OCI-LY3 (cell line): ENCODE results near the gene SURF2.

ENCODE experiments used
- H2AFZ ChIP-seq: fragments of 200-600, 300-600 bp; shearing (Covaris generic); 2 replicates; pipeline ENCODE4 v1.6.0; 2014; ENCODE audit warnings: antibody characterized with exemption, low read depth, low read length
- H3K27ac ChIP-seq: fragments of 200-600, 300-600 bp; sonication (generic); 2 replicates; pipeline ENCODE4 v1.5.1; 2014; ENCODE audit warnings: mild to moderate bottlenecking, low read length, moderate library complexity, mixed read lengths
- H3K27me3 ChIP-seq: fragments of 200-600, 300-600 bp; sonication (generic); 2 replicates; pipeline ENCODE4 v1.6.1; 2014; ENCODE audit warnings: low read depth, low read length, mixed read lengths
- H3K36me3 ChIP-seq: fragments of 200-600, 300-600 bp; sonication (generic); replicated peaks from 2 replicates; pipeline ENCODE3; 2014; ENCODE audit warnings: low read depth, low read length, mixed read lengths
- H3K4me1 ChIP-seq: fragments of 300-600, 200-600 bp; sonication (generic); 2 replicates; pipeline ENCODE4 v1.6.1; 2014; ENCODE audit warnings: low read length, mixed read lengths
- H3K4me2 ChIP-seq: fragments of 200-600, 300-600 bp; sonication (generic); 2 replicates; pipeline ENCODE4 v1.6.1; 2014; ENCODE audit warnings: low read length, mixed read lengths
- H3K4me3 ChIP-seq: fragments of 300-600, 200-600 bp; sonication (generic); 2 replicates; pipeline ENCODE4 v1.5.1; 2014; ENCODE audit warnings: antibody characterized with exemption, mild to moderate bottlenecking, low read length, moderate library complexity
- H3K79me2 ChIP-seq: fragments of 300-600, 200-600 bp; shearing (Covaris generic); 2 replicates; pipeline ENCODE4 v1.6.1; 2014; ENCODE audit warnings: mild to moderate bottlenecking, low read length, mixed read lengths
- H3K9ac ChIP-seq: fragments of 300-600, 200-600 bp; shearing (Covaris generic); 2 replicates; pipeline ENCODE4 v1.6.0; 2014; ENCODE audit warnings: mild to moderate bottlenecking, low read length, moderate library complexity
- H3K9me3 ChIP-seq: fragments of 200-600, 300-600 bp; shearing (Covaris generic); 2 replicates; pipeline ENCODE4 v1.6.1; 2014; ENCODE audit warnings: low read length, mixed read lengths; ENCODE audit not compliant: insufficient read depth
- H4K20me1 ChIP-seq: fragments of 200-600, 300-600 bp; sonication (generic); 2 replicates; pipeline ENCODE4 v1.6.1; 2016; ENCODE audit warnings: low read length, mixed read lengths; ENCODE audit not compliant: insufficient read depth
- EZH2phosphoT487 ChIP-seq: fragments of 200-600 bp; shearing (Covaris generic); IDR thresholded peaks from 2 replicates; pipeline ENCODE4 v1.6.1; 2018; ENCODE audit warnings: antibody characterized with exemption, mixed run types, low read depth
- TF ChIP-seq, protein P1 (sequence below): fragments of 200-600, 300-600 bp; sonication (generic); IDR thresholded peaks from 2 replicates; pipeline ENCODE4 v1.5.1; 2014; ENCODE audit warnings: antibody characterized with exemption, low read length, low read depth

Gene SURF2

DNA sequence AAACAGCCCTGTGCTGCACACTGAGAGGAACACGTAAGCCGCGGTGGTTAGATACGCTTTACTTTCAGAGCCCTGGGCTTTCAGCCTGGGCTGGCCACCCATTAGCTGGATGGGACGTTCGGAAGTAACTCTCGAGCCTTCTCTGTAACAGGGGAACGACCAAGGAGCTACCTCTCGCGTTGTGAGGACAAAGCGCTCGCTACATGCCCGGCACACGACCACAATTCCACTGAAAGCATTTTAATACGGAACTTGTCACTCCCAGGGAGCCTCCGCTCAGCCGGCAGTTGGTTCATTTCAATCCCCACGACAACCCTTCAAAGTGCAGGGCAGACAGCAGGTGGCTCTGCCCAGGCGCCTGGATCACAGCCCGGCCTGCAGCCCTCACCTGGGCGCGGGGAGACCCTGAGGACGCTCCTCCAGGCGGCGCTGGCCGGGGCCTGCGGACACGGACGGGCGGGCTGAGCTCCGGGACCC lies 431 bp upstream of the SURF2 start:
- H3K27ac ChIP-seq, result no peak overlapping the region
- peaks cover 30% of the 10 kb centered on the region for H3K79me2 ChIP-seq
- peaks cover 16% of the 10 kb centered on the region for H3K4me1 ChIP-seq
- peak overlapping the region; percentile 87 for H3K4me3 ChIP-seq
- TF ChIP-seq, protein P1, sequence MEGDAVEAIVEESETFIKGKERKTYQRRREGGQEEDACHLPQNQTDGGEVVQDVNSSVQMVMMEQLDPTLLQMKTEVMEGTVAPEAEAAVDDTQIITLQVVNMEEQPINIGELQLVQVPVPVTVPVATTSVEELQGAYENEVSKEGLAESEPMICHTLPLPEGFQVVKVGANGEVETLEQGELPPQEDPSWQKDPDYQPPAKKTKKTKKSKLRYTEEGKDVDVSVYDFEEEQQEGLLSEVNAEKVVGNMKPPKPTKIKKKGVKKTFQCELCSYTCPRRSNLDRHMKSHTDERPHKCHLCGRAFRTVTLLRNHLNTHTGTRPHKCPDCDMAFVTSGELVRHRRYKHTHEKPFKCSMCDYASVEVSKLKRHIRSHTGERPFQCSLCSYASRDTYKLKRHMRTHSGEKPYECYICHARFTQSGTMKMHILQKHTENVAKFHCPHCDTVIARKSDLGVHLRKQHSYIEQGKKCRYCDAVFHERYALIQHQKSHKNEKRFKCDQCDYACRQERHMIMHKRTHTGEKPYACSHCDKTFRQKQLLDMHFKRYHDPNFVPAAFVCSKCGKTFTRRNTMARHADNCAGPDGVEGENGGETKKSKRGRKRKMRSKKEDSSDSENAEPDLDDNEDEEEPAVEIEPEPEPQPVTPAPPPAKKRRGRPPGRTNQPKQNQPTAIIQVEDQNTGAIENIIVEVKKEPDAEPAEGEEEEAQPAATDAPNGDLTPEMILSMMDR, result no peak
- no peak for TF ChIP-seq EZH2phosphoT487
- peaks cover 15% of the 10 kb centered on the region for H4K20me1 ChIP-seq
- peaks cover 29% of the 10 kb centered on the region for H3K36me3 ChIP-seq
- H3K4me2 ChIP-seq, result peak overlapping the region; percentile 76
- no peaks in the 10 kb centered on the region for H3K9me3 ChIP-seq
- no peak overlapping the region for H2AFZ ChIP-seq
- no peaks in the 10 kb centered on the region for H3K27me3 ChIP-seq
- H3K9ac ChIP-seq, result peak overlapping the region; percentile 63

DNA sequence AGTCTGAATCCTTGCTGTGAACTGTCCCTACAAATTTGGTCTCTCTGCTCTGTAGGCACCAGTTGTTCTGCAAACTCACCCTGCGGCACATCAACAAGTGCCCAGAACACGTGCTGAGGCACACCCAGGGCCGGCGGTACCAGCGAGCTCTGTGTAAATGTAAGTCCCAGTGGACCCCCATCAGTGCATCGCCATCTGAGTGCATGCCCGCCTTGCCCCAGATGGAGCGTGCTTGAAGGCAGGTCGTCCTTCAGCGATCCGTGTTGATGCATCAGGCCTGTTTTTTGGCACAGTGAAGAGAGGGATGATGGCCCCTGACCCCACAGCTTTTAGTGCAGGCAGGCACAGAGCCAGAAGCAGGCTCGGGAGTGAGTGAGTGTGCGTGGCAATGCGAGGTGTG lies 1.3 kb downstream of the SURF2 start:
- Histone ChIP-seq H3K9me3 (no peaks in the 10 kb centered on the region), H4K20me1 (no peaks in the 10 kb centered on the region), H3K4me2 (peak overlapping the region; percentile 73), H2AFZ (no peak overlapping the region), H3K79me2 (peaks cover 30% of the 10 kb centered on the region), H3K27ac (no peak overlapping the region), H3K4me3 (no peak overlapping the region), H3K4me1 (peaks cover 16% of the 10 kb centered on the region), H3K9ac (no peak overlapping the region), H3K36me3 (peaks cover 28% of the 10 kb centered on the region), H3K27me3 (no peaks in the 10 kb centered on the region)
- TF ChIP-seq, protein P1, result no peak
- TF ChIP-seq EZH2phosphoT487, result no peak

DNA sequence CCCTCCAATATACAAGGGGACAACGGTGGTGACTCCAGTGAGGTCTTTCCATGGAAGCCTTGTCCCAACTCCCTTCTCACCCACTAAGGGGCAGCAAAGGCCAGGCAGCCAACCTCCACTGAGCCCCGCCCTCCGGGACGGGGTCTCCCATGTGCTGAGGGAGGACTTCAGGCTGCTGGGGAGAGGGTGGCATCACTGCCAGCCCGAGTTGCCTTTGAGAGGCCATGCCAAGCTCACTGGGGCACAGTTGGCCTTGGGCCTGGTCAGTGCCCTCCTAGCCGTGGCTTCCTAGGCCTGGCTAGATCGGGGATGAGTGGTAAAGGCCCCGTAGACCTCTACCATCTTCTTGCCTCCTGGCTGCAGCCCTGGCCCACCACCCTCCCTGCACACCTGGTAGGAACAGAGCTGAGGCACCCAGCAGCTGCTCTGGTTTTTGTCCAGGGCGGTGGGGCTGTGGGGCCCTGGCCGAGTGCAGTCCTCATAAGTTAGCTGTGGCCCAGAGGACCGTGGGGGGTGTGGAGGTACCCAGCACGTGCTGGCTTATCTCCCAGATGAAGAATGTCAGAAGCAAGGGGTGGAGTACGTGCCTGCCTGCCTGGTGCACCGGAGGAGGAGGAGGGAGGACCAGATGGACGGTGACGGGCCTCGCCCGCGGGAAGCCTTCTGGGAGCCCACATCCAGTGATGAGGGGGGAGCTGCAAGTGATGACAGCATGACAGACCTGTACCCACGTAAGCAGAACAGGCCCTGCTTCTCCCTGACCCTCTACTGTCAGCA lies 3.2 kb downstream of the SURF2 start:
- Histone ChIP-seq H3K36me3 (peaks cover 40% of the 10 kb centered on the region), H4K20me1 (no peaks in the 10 kb centered on the region), H3K4me2 (no peak overlapping the region)

More for the DNA sequence above, 3.2 kb downstream of the SURF2 start:
- H3K27ac ChIP-seq, result no peak overlapping the region
- no peak for TF ChIP-seq EZH2phosphoT487
- TF ChIP-seq, protein P1, result 0 out of 2 replicates have a peak, but pooled peaks have one; percentile 8
- no peak overlapping the region for H2AFZ ChIP-seq
- peaks cover 29% of the 10 kb centered on the region for H3K79me2 ChIP-seq
- H3K4me3 ChIP-seq, result no peak overlapping the region
- H3K9me3 ChIP-seq, result no peaks in the 10 kb centered on the region
- H3K27me3 ChIP-seq, result no peaks in the 10 kb centered on the region
- H3K9ac ChIP-seq, result no peak overlapping the region
- H3K4me1 ChIP-seq, result peaks cover 16% of the 10 kb centered on the region
